ENCODE data around the gene PAM16.

The PAM16 gene

DNA sequence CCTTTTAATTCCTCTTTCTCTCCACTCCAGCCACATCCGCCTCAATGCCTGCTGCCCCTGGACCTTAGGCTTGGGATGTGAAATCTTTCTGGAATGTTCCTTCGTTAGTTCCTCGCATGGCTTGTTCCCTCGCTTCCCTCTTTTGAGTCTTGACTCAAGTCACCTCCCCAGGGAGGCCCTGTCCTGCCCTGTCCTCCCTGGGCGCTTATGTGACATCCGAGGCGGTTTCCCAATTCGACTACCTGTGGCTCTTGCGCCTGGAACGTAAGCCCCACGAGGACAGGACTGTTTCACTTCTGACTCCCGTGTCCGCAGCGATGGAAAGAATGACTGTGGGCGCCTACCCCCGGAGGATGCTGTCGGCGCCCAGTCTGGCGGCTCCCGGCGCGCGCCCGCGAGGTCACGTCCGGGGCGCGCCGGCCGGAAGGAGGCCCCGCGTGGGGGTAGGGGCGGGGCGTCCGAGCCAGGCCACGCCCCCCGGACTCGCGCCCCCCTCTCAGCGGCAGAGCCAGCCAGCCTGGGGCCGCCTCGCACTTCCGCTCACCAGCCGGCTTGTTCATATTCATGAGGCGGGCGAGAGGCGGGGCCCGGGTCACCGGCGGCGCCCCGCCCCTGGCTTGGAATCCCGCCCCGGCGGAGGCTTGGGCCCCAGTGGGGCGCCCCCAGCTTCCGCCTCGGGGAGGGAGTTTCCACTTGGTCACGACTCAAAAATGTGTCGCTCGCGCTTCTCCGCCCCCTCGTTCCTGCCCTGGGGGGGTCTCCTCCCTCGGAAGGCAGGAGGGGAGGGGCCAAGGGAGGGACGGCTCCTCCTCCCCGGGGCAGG, 43.7 kb downstream of the PAM16 start:
- peak; percentile 86 to 94 for DNase-seq (ENCODE audit: extremely low read depth in 1 of 2, low read depth in 1 of 2)

- DNase-seq (ENCODE audit: extremely low read depth in 1 of 2, low read depth in 1 of 2): no peak
These were observed 44.5 kb downstream of the PAM16 start for GRCh38 chr16:4306470-4307214.

GRCh38 chr16:4303973-4304372, 47.1 kb downstream of the PAM16 start:
- no peak for DNase-seq (ENCODE audit: extremely low read depth in 1 of 2, low read depth in 1 of 2)

DNA sequence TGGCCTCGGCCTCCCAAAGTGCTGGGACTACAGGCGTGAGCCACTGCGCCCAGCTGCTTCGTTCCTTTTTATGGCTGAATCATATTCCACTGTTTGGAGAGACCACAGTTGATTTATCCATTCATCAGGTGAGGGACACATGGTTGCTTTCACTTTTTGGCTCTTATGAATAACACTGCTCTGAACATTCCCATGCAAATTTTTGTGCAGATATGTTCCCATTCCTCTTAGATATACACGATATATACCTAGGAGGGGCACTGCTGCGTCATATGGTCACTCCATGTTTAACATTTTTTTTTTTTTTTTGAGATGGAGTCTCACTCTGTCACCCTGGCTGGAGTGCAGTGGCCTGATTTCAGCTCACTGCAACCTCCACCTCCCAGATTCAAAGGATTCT, 49.2 kb downstream of the PAM16 start:
- no peak for DNase-seq (ENCODE audit: extremely low read depth in 1 of 2, low read depth in 1 of 2)

GRCh38 chr16:4301177-4301576, 49.9 kb downstream of the PAM16 start:
- no peak for DNase-seq (ENCODE audit: extremely low read depth in 1 of 2, low read depth in 1 of 2)

DNA sequence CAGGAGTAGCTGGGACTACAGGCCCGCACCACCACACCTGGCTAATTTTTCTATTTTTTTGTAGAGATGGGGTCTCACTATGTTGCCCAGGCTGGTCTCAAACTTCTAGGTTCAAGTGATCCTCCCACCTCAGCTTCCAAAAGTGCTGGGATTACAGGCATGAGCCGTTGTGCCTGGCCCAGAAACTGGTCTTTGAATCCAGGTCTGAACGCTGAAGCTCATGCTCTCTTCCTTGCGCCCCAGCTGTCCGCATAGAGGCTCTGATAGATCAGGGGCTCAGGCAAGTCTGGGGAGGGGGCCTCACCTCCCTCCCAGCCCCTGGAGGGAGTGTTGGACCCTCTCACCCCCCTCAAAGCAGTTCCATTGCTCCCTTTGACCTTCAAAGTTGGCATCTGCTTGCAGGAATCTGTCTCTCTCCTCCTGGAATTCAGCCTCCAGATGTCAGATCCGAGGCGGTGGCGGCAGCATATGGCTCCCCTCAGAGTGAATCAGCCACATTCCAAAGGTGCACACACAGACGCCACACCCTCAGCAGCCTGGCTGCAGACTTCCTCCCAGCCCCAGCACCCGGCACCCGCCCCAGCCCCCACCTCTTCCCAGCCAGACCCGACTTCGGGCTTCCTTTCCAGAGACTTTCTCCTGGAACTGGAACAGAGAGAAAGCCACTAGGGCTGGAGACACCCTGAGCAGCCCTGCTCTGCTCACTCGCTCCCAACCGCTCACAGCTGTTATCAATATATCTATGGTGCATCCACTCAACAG, 52.2 kb downstream of the PAM16 start:
- DNase-seq (ENCODE audit: extremely low read depth in 1 of 2, low read depth in 1 of 2): no peak

DNA sequence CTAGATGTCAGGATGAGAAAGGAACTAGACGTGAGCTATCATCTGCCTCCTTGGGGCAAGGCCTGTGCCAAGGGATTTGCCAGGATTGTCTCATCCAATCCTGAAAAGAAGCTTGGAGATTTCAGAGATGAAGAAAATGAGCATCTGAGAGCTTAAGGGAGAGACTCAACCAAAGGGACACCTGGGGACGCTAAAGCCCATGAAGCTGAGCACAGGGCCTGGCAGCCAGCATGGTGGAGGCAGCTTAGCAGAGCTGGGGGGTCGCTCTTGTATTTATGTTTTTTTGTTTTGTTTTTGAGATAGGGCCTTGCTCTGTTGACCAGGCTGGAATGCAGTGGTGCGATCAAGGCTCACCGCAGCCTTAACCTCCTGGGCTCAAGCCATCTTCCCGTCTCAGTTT, 53.6 kb downstream of the PAM16 start:
- no peak for DNase-seq (ENCODE audit: extremely low read depth in 1 of 2, low read depth in 1 of 2)

- no peak for DNase-seq (ENCODE audit: extremely low read depth in 1 of 2, low read depth in 1 of 2)
These were observed 55.5 kb downstream of the PAM16 start for GRCh38 chr16:4295581-4295980.

DNA sequence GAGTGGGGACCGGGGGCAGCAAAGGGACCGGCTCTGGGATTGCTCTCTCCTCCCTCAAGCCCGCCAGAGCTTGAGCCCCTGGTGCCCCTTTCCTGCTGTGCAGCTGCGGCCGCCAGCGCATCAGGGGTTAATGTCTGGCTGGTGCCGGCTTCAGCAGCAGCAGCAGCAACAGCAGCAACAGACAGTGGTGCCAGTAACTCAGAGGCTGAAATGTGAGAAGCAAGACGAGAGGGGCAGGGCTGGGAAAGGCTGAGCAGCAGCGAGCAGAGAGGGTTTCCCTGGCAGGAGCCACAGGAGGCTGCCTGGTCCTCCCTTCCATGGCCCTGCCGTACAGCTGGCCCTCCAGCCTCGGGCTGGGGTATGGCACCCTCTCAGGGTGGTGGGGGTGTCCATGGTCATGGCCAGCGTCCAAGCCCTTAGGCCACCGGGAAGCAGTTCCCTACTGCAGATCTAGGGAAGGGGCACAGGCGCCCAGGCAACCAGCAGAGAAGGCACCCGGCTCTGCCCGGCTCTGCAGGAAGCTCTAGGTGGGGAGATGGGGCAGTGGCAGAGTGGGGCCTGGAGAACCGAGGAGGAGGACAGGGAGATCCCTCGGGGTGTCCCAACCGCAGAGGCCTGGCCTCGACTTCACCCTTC, 57.2 kb downstream of the PAM16 start:
- DNase-seq (ENCODE audit: extremely low read depth in 1 of 2, low read depth in 1 of 2): no peak

DNA sequence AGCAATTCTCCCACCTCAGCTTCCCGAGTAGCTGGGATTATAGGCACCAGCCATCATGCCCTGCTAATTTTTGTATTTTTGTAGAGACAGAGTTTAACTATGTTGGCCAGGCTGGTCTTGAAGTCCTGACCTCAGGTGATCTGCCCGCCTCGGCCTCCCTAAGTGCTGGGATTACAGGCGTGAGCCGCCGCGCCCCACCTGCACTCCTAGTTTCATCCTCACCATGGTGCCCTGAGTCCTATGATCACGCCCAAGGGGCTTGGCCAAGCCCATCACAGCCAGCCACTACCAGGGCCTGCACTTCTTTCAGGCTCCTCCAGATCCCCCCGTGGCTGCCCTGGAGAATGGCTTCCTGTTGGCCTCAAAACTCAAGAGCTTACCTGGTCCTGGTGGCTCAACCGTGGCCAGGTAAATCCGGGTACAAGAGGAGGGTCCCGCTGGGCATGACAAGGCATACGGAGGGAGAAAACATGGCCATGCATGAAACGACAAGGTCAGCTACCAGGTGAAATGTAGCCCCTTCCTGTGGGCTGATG, 57.9 kb downstream of the PAM16 start:
- DNase-seq (ENCODE audit: extremely low read depth in 1 of 2, low read depth in 1 of 2): no peak

- DNase-seq (ENCODE audit: extremely low read depth in 1 of 2, low read depth in 1 of 2): no peak
These were observed 59.4 kb downstream of the PAM16 start for GRCh38 chr16:4291699-4292098.

Measured in activated CD8-positive, alpha-beta memory T cell treated with anti-CD3 and anti-CD28 coated beads for 1 hour (primary cell).